Endodermal cell (in vitro differentiated cells): Measurements from ENCODE around the gene CLCA1. TPM values are rescaled to one million over a fixed set of nuclear protein-coding genes. Genes with fewer than 3 reads are reported as not detected.

Source experiments
- DNase-seq: peaks from one replicate; pipeline ENCODE4 v3.0.0-alpha.2; 2017
- H3K27ac ChIP-seq: 2 replicates; pipeline ENCODE4 v1.5.1; 2013; ENCODE audit warnings: mild to moderate bottlenecking, low read depth, low read length, moderate library complexity
- H3K27me3 ChIP-seq: 2 replicates; pipeline ENCODE4 v1.6.1; 2013; ENCODE audit warnings: mild to moderate bottlenecking, low read length, moderate library complexity; ENCODE audit not compliant: insufficient read depth, control insufficient read depth, poor library complexity, severe bottlenecking
- H3K36me3 ChIP-seq: 2 replicates; pipeline ENCODE4 v1.7.0; 2013; ENCODE audit warnings: mild to moderate bottlenecking, low read length, moderate library complexity; ENCODE audit not compliant: control insufficient read depth, insufficient read depth
- H3K4me1 ChIP-seq: one replicate; pipeline ENCODE4 v1.7.0; 2013; ENCODE audit warnings: low read length; ENCODE audit not compliant: control insufficient read depth, insufficient read depth
- H3K4me3 ChIP-seq: 2 replicates; pipeline ENCODE4 v1.5.1; 2013; ENCODE audit warnings: mild to moderate bottlenecking, low read length, moderate library complexity
- H3K9ac ChIP-seq: 2 replicates; pipeline ENCODE4 v1.6.1; 2013; ENCODE audit warnings: mild to moderate bottlenecking, low read length, moderate library complexity; ENCODE audit not compliant: poor library complexity, severe bottlenecking; ENCODE audit errors: extremely low read depth
- H3K9me3 ChIP-seq: 2 replicates; pipeline ENCODE4 v1.6.1; 2013; ENCODE audit warnings: mild to moderate bottlenecking, low read length, moderate library complexity; ENCODE audit not compliant: control insufficient read depth
- H3K27ac Mint-ChIP-seq: 2 replicates; pipeline ENCODE4 v1.8.0; 2020; ENCODE audit warnings: mixed read lengths
- H3K27me3 Mint-ChIP-seq: 2 replicates; pipeline ENCODE4 v1.8.0; 2021; ENCODE audit warnings: mild to moderate bottlenecking, mixed read lengths; ENCODE audit not compliant: insufficient read depth
- H3K36me3 Mint-ChIP-seq: 2 replicates; pipeline ENCODE4 v1.8.0; 2020; ENCODE audit warnings: low read depth, mixed read lengths
- H3K4me1 Mint-ChIP-seq: 2 replicates; pipeline ENCODE4 v1.8.0; 2020; ENCODE audit warnings: mixed read lengths
- H3K4me3 Mint-ChIP-seq: 2 replicates; pipeline ENCODE4 v1.8.0; 2020; ENCODE audit warnings: mild to moderate bottlenecking, moderate library complexity, mixed read lengths
- H3K9me3 Mint-ChIP-seq: 2 replicates; pipeline ENCODE4 v1.8.0; 2020; ENCODE audit warnings: mild to moderate bottlenecking, mixed read lengths
- WGBS, 2 experiments: methylation state at CpG; one replicate each; pipeline versions ENCODE4 v1.1.5 to v1.1.7; 2013; ENCODE audit warnings: missing lambda C conversion rate in 2 of 2, mixed read lengths in 1 of 2; ENCODE audit not compliant: insufficient coverage in 1 of 2, insufficient read length in 1 of 2; 5-methylcytosine and 5-hydroxymethylcytosine counted together
- total RNA-seq, 2 donors: library from RNA; stranded (reverse); fragmentation: NEBNext Ultra II Directional in 1 of 2; extraction: Animal tissue kit (Norgen Biotek cat#: 25700) in 1 of 2; gene quantifications; 2 replicates in 1 of 2; 3 replicates in 1 of 2; pipeline ENCODE4 v1.2.1, GENCODE V29; 2021
- TF ChIP-seq, protein P1 (sequence below): fragments of 200-600 bp; sonication (generic); conservative IDR thresholded peaks from 2 replicates; pipeline ENCODE4 v1.5.0; 2021; ENCODE audit warnings: antibody characterized with exemption, mild to moderate bottlenecking

The CLCA1 gene
- total RNA-seq, 2 donors from 2014 or later = 0.24 to 0.60 TPM

DNA sequence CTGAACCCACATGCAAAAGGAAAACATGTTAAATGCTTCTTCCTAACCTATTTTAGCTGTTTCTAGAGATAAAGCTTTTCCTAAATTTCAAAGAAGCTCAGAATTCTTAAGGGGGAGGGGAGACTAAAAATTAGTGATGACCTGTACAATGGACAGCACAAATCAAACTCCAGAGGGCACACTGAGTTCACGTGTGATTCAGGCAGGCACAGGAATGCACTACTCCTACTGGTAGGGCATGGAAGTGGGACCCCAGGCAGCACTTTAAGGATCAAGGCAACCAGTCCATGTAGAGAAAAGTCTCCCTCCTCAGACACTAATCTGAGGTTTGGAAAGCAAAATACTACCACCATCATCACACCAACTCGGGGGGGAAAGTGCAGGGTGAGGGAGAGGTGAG is 46.9 kb downstream of the CLCA1 start:
- Mint-ChIP-seq H3K36me3 (no peaks in the 10 kb centered on the region), H3K27ac (no peak overlapping the region), H3K4me3 (no peak overlapping the region), H3K4me1 (peaks cover 1% of the 10 kb centered on the region), H3K27me3 (no peaks in the 10 kb centered on the region), H3K9me3 (no peaks in the 10 kb centered on the region)
- Histone ChIP-seq H3K27me3 (no peaks in the 10 kb centered on the region), H3K27ac (no peak overlapping the region), H3K36me3 (no peaks in the 10 kb centered on the region), H3K4me1 (no peaks in the 10 kb centered on the region), H3K4me3 (no peak overlapping the region), H3K9ac (no peak overlapping the region), H3K9me3 (no peaks in the 10 kb centered on the region)
- DNase-seq = peak; percentile 76
- TF ChIP-seq, protein P1, sequence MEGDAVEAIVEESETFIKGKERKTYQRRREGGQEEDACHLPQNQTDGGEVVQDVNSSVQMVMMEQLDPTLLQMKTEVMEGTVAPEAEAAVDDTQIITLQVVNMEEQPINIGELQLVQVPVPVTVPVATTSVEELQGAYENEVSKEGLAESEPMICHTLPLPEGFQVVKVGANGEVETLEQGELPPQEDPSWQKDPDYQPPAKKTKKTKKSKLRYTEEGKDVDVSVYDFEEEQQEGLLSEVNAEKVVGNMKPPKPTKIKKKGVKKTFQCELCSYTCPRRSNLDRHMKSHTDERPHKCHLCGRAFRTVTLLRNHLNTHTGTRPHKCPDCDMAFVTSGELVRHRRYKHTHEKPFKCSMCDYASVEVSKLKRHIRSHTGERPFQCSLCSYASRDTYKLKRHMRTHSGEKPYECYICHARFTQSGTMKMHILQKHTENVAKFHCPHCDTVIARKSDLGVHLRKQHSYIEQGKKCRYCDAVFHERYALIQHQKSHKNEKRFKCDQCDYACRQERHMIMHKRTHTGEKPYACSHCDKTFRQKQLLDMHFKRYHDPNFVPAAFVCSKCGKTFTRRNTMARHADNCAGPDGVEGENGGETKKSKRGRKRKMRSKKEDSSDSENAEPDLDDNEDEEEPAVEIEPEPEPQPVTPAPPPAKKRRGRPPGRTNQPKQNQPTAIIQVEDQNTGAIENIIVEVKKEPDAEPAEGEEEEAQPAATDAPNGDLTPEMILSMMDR = peak; percentile 83
- 42 to 71% methylated on average over 1 of the region's 2 CpGs for WGBS, 2 experiments

DNA sequence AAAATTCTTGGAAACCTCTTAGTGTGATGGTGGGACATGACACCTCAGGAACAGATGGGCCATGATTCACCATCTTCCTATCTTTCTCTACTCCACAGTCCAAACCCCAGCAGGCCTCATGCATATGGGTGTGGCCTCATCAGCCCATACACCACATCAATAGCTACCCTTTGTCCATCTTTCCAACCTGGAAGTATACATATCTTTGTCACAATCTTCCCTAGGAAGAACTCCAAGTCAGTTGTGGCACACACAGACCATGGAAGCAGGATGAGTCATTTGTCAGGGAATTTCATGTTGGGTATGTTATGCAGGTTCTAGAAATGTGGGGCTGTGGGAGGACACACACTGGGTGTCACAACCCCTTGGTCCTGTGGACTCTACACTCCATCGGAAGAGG is 47.6 kb downstream of the CLCA1 start:
- H3K27me3 Mint-ChIP-seq = no peaks in the 10 kb centered on the region
- H3K4me3 Mint-ChIP-seq = no peak overlapping the region
- peaks cover 1% of the 10 kb centered on the region for H3K4me1 Mint-ChIP-seq
- H3K27me3 ChIP-seq = no peaks in the 10 kb centered on the region
- no peaks in the 10 kb centered on the region for H3K36me3 Mint-ChIP-seq
- peak overlapping the region; percentile 49 for H3K27ac Mint-ChIP-seq
- H3K4me3 ChIP-seq = no peak overlapping the region
- H3K27ac ChIP-seq = no peak overlapping the region
- TF ChIP-seq, protein P1 = no peak
- H3K36me3 ChIP-seq = no peaks in the 10 kb centered on the region
- H3K9me3 ChIP-seq = no peaks in the 10 kb centered on the region
- H3K9me3 Mint-ChIP-seq = no peaks in the 10 kb centered on the region
- no peaks in the 10 kb centered on the region for H3K4me1 ChIP-seq
- DNase-seq = no peak
- WGBS, 2 experiments = 100% methylated on average over 1 of the region's 1 CpG
- no peak overlapping the region for H3K9ac ChIP-seq

DNA sequence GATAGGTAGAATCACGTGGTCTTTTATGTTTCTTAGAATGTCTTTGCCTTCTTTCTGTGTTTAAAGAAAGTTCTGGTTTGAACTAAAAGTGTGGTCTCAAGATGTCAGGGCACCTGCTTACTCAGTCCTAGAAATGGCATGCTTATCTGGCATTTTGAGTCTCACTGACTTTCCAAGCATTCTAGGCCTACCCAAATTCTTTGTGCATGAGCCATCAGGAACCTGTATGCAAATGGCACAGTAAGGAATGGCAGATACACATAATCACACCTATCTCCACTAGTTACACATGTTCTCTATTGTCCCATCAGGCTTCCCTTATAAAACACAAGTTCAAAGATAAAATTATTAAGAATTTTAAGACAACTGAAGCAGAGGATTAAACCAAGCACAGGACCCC is 48.6 kb downstream of the CLCA1 start:
- H3K4me3 ChIP-seq = no peak overlapping the region
- H3K4me1 ChIP-seq = no peaks in the 10 kb centered on the region
- no peak overlapping the region for H3K4me3 Mint-ChIP-seq
- peaks cover 1% of the 10 kb centered on the region for H3K4me1 Mint-ChIP-seq
- H3K27me3 Mint-ChIP-seq = no peaks in the 10 kb centered on the region
- H3K9me3 ChIP-seq = no peaks in the 10 kb centered on the region
- no peak overlapping the region for H3K27ac ChIP-seq
- 40 to 76% methylated on average over 1 of the region's 1 CpG for WGBS, 2 experiments
- H3K36me3 ChIP-seq = no peaks in the 10 kb centered on the region
- H3K9ac ChIP-seq = no peak overlapping the region
- no peak for DNase-seq
- H3K36me3 Mint-ChIP-seq = no peaks in the 10 kb centered on the region
- TF ChIP-seq, protein P1 = no peak
- H3K27ac Mint-ChIP-seq = peak overlapping the region; percentile 70
- no peaks in the 10 kb centered on the region for H3K9me3 Mint-ChIP-seq
- no peaks in the 10 kb centered on the region for H3K27me3 ChIP-seq
